HG03565 (cell line): ENCODE data around the gene OR2V1.
"Not testable (repeated sequence)": the region's sequence is repeated elsewhere in the genome, so short reads cannot be mapped to it uniquely, and the experiment has no call there.

Experiments
- ATAC-seq: cut with Tn5 transposase; IDR thresholded peaks from one replicate; pipeline ENCODE4 v1.9.1; 2021; ENCODE audit warnings: mild to moderate bottlenecking, moderate library complexity; ENCODE audit not compliant: unreplicated experiment

The OR2V1 gene

GRCh38 chr5:181131514-181131913, 545 bp upstream of the OR2V1 start:
- ATAC-seq: no peak

GRCh38 chr5:181130081-181130480, 888 bp downstream of the OR2V1 start:
- ATAC-seq: not testable (repeated sequence)

GRCh38 chr5:181129601-181130000, 1.4 kb downstream of the OR2V1 start:
- no peak for ATAC-seq

- ATAC-seq: no peak
These were observed 2.9 kb downstream of the OR2V1 start for GRCh38 chr5:181127907-181128626.

- no peak for ATAC-seq
These were observed 3.5 kb downstream of the OR2V1 start for GRCh38 chr5:181127456-181127855.

- ATAC-seq: no peak
These were observed 4.1 kb downstream of the OR2V1 start for GRCh38 chr5:181126841-181127240.

GRCh38 chr5:181124526-181124925, 6.4 kb downstream of the OR2V1 start:
- ATAC-seq: no peak

- ATAC-seq: no peak
These were observed 9.1 kb downstream of the OR2V1 start for GRCh38 chr5:181121675-181122561.

- ATAC-seq: no peak
These were observed 10.2 kb downstream of the OR2V1 start for GRCh38 chr5:181120761-181121160.

- no peak for ATAC-seq
These were observed 10.7 kb downstream of the OR2V1 start for GRCh38 chr5:181120306-181120705.

GRCh38 chr5:181119105-181119504, 11.9 kb downstream of the OR2V1 start:
- ATAC-seq: no peak

GRCh38 chr5:181118369-181118768, 12.6 kb downstream of the OR2V1 start:
- ATAC-seq: no peak

GRCh38 chr5:181114844-181115778, 15.9 kb downstream of the OR2V1 start:
- ATAC-seq: no peak

GRCh38 chr5:181114284-181114843, 16.6 kb downstream of the OR2V1 start:
- ATAC-seq: no peak

GRCh38 chr5:181113572-181113971, 17.4 kb downstream of the OR2V1 start:
- not testable (repeated sequence) for ATAC-seq

- no peak for ATAC-seq
These were observed 18.5 kb downstream of the OR2V1 start for GRCh38 chr5:181112476-181112875.

- no peak for ATAC-seq
These were observed 20.0 kb downstream of the OR2V1 start for GRCh38 chr5:181111010-181111409.

GRCh38 chr5:181109489-181110013, 21.4 kb downstream of the OR2V1 start:
- no peak for ATAC-seq

GRCh38 chr5:181108578-181109165, 22.3 kb downstream of the OR2V1 start:
- ATAC-seq: no peak

- ATAC-seq: no peak
These were observed 23.3 kb downstream of the OR2V1 start for GRCh38 chr5:181107699-181108098.
